Measurements from ENCODE around the gene ANKRD13D.

DNA sequence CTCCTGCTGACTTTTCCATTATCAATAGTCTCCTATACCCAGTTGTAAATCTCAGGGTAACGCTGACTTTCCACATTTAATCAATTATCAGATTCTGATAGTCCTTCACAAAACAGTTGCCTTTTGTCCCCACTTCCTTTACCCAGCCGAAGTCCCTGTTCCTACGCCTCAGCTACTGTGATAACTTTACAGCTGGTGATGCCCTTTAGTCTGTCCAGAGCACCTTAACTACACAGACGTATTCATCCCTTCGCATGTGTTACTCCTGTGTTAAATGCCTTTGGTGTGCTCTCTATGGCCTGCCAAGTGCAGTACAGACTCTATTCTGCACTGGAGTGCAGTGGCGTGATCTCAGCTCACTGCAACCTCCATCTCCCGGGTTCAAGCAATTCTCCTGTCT is 34.4 kb downstream of the ANKRD13D start:
- no peak for TF ChIP-seq POLR2A (IDR thresholded peaks at IDR 0.05)
- TF ChIP-seq, protein P1, sequence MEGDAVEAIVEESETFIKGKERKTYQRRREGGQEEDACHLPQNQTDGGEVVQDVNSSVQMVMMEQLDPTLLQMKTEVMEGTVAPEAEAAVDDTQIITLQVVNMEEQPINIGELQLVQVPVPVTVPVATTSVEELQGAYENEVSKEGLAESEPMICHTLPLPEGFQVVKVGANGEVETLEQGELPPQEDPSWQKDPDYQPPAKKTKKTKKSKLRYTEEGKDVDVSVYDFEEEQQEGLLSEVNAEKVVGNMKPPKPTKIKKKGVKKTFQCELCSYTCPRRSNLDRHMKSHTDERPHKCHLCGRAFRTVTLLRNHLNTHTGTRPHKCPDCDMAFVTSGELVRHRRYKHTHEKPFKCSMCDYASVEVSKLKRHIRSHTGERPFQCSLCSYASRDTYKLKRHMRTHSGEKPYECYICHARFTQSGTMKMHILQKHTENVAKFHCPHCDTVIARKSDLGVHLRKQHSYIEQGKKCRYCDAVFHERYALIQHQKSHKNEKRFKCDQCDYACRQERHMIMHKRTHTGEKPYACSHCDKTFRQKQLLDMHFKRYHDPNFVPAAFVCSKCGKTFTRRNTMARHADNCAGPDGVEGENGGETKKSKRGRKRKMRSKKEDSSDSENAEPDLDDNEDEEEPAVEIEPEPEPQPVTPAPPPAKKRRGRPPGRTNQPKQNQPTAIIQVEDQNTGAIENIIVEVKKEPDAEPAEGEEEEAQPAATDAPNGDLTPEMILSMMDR (IDR thresholded peaks at IDR 0.05): no peak
